Tongue (tissue), 2 donors: ENCODE results near the gene ERGIC2. TPM values are rescaled to one million over a fixed set of nuclear protein-coding genes. Genes with fewer than 3 reads are reported as not detected.
A peak's percentile ranks its signal among the peaks of the same experiment; 100 is the strongest.
"Not testable (repeated sequence)": the region's sequence is repeated elsewhere in the genome, so short reads cannot be mapped to it uniquely, and the experiment has no call there.

Experiments
- DNase-seq: peaks from one replicate; pipeline ENCODE4 v3.0.0-alpha.2; 2015
- total RNA-seq: library from RNA; depleted of rRNA; stranded (reverse); fragments of >200 nt; gene quantifications from one replicate; pipeline ENCODE4 v1.2.3, GENCODE V29; 2014

The ERGIC2 gene, protein sequence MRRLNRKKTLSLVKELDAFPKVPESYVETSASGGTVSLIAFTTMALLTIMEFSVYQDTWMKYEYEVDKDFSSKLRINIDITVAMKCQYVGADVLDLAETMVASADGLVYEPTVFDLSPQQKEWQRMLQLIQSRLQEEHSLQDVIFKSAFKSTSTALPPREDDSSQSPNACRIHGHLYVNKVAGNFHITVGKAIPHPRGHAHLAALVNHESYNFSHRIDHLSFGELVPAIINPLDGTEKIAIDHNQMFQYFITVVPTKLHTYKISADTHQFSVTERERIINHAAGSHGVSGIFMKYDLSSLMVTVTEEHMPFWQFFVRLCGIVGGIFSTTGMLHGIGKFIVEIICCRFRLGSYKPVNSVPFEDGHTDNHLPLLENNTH
- 61.1 TPM for total RNA-seq

DNA sequence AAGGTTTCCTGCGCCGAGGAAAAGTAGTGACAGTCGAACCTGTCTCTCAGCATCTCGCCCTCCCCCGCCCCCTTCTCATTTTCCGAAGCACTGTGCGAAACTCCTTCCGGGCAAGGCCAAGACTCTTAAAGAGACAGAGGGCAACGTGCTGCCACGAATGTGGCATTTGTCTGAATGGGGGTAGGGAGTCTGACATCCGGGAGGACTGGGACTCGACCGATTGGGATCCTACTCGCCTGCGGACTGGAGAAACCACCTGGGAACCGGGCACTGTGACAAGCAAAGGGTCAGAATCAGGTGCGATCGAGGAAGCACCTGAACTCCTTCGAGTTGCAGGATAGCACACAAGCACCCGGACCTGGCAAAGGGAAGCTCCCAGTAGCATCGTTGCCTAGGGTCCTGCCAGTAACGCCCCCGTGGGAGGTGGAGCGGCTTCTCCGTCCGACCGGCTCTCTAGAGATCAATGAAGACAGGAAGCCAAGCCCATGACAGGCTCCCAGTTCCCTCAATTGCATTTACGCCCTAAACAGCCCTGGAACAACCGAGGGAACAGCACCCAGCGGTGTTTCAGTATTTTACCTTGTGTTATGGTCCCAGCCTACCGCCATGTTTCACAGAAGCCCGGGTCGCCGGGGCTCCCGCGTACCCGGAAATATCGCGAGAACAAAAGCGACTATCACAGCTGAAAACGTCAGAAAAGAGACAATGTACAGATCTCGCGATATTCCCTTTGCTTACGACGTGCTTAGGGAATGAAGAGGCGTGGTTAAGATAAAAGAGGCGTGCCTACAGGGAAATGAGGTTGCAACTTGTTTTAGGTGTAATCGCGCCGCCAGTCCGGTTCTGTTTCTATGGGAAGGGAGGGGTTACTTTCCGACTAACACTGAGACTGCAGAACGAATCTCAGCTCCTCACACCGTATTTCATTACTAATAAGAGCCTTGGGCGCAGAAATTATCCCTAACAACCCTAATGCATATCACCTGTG, at the start of gene ERGIC2:
Gene ERGIC2 (minus strand): TSS at position 637 of the 988 bp plus-strand sequence. CDS start 9,539 bp downstream, outside the sequence.
- peak; percentile 99 for DNase-seq

DNA sequence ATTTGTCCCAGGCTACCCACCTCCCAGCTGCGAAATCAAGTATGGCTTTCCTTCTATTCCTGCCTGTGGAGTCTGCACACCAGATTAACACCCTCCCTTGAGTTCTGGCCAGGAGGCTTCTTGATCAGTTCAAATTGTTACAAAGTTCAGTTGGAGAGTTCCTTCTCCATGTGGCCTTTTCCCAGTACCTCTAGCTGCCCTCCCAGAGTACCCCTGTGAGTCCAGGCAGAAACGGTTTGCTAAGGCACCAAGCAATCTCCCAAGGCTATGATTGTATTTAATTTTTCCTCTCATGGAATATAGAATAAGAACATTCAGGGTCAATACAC, 49.7 kb upstream of the ERGIC2 start:
- no peak for DNase-seq

DNA sequence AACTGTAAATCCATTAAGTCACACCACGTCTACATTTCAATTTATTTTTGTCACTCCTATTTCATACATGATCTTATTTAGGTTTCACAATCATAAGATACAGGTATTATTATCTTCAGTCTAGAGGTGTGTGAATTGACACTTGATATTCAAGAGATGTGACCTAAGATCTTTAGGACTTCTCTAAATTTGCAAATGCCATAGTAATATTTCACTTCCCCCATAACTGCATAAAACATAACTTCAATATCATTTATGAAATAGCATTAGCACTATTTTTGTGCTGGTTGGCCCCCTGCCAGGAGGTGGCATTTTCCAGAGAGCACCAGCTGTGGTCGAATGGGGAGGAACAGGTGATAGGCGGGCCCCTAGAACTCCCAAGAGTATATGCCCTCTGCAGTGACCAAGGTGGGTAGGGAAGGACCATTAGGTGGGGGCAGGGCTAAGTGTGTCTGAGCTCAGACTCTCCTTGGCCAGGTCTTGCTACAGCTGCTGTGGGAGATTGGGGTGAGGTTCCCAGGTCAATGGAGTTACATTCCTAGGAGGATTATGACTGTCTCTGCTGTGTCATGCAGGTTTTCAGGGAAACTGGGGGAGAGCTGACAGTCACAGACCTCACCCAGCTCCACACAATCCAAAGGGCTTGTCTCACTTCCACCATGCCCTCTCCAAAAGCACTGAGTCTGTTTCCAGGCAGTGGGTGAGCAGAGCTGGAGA, 49.2 kb upstream of the ERGIC2 start:
- peak; percentile 12 for DNase-seq

DNA sequence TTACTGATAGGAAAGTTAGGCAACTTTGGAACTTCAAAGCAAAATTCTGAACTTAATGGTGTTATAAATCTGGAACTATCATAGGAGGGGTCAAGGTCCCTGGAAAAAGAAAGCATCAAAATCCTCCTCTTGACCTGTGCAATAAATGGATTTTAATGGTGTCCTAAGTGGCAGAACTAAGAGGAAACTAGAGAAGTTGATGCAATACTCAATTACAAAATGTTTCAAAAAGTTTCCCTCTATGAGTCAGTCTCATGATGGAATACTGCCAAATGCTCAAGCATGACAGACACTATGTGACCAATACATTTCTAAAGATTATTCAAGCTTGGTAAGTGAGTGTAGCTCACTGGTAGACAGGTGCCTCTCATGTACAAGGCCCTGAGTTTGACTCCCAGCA, 47.7 kb upstream of the ERGIC2 start:
- no peak for DNase-seq

DNA sequence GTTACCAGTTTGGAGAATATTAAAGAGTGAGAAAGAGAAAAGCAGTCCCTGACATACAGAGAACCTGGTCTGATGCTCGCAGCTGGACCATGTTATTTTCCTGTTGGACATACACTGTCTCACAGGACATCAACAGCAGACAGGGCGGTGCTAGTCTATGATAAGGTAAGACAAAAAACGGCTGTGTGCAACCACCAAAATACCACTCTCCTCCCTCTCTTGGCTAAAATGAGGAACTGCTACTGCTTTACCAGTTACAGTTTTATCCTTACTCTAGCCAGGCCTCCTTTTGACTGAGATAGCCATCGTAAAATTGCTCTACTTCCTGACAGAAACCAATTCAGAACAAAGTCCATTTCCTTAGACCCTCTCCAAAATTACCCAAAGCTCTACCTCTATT, 47.0 kb upstream of the ERGIC2 start:
- no peak for DNase-seq

DNA sequence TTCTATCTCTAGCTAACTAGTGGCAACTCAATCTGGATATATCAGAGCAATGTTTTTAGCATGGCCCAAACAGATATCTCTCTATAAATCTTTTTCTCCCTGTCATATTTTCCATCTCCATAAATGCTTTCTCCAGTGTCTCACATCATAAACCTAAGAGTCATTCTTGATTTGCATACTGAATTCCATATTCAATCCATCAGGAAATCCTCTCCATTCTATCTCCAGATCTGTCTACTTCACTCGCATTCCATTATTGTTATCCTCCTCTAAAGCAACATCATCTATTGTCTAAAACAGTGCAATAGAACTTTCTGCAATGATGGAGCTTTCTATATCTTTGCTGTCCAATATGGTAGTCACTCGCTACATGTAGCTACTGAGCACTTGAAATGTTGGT, 45.5 kb upstream of the ERGIC2 start:
- no peak for DNase-seq

DNA sequence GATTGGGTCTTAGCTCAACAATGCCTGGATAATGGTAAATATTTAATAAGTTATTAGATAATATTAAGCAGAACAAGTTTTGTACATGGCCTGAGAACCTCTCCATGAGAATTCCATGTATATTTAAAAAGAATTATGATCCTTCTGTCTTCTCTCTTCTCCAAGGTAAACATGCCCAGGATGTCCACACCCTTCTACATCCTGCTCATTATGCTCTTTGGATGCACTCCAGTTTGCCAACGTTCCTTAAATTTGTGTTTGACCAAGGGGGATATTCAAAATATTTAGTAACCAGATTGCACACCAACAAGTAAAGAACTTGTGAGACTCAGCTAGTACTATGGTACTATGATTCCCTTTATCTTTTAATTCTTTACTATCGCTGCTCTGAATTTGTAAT, 44.8 kb upstream of the ERGIC2 start:
- no peak for DNase-seq

DNA sequence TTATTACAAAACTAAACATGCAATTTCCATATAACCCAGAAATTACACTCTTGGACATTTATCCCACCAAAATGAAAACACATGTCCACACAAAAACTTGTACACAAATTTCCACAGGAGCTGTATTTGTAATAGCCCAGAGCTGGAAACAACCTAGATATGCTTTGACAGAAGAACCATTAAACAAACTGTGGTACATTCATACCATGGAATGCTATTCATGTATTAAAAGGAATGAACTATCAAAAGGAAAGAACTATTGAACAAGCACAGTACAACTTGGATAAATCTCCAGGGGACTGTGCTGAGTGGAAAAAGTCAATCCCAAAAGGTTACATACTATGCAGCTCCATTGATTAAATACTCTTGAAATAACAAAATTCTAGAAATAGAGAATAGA, 35.8 kb upstream of the ERGIC2 start:
- no peak for DNase-seq

DNA sequence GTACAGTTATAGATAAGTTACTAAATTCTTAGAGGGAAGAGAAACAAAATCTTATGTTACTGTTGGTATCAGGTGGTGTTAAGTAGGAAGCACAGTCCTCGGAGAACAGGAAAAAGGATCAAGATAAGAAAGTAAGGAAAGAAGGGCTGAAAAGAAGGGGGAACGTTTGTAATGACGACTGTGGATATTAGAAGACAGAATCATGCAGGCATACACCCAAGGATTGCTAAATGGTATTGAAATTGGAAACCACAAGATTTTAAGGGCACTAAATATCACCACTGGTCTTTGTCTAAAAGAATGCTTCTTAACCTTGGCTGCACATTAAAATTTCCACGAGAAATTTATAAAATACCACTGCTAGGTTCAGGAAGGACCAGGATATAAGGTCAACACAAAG, 34.1 kb upstream of the ERGIC2 start:
- DNase-seq, result no peak

DNA sequence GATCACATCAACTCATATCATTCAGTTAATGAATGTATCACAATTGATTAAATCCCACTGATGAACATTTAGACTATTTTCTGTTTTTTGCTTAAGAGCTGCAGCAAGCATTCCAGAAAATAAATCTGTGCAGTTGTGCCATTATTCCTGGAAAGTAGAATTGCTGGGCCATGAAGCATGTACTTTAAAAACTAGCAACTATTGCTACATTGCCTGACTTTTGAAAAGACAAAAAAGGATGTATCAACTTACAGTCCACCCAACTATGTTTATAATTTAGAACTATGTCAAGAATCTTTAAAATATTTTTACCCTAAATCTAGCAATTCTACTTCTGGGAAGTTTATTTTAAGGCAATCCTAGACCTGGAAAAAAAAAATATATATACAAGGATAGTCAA, 33.4 kb upstream of the ERGIC2 start:
- DNase-seq, result no peak

DNA sequence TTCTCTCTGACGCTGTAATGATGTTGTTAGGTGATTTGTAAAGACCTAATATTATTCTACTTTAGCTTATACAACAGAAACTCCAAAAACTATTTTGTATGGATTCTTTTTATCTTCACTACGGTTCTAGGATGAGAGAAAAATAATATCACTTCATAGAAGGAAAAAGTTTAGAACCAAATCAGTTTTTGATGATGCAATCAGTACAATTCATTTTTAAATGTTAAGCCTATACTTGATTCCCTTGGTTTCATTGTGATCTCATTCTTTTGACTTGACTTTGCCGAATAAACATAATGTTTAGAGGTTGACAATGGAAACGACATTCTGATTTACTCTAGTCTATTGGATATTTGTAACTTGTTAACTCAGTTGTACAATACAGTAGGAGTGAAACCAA, 24.6 kb upstream of the ERGIC2 start:
- no peak for DNase-seq

DNA sequence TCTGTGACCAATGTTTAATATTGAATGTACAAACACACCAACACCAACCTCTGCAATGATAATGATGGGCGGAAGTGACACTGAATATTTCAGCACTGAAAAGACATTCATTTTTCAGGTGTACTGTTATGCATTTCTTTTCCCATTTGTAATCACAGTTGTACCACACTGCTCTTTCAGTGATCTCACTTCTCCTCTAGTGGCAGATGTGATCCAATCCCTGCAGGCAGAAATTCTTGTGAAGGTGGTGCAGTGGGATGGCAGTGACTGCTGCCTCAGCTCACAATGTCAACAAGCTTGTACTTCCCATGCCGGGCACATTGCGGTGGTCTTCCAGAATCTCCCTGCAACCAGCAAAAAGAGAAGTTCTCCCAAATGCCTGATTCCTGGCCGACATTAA, 23.0 kb upstream of the ERGIC2 start:
- DNase-seq, result no peak

DNA sequence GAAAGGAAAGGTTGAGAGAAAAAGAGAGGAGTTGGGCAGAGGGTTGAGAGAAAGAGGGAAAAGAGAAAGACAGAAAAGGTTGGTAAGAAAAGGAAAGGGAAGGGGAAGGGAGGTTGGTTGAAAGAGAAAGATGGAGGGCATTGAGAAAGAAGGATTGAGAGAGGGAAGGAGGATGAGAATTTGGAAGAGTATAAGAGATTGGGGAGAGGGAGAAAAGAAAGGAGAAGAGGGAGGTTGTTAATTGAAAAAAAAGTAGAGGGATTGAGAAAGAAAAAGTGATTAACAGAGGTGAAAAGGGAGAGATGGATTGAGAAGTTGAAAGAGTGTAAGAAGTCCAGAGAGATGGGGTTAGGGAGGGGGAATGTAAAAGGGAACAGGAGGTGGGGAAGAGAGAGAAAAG, 21.5 kb upstream of the ERGIC2 start:
- no peak for DNase-seq

DNA sequence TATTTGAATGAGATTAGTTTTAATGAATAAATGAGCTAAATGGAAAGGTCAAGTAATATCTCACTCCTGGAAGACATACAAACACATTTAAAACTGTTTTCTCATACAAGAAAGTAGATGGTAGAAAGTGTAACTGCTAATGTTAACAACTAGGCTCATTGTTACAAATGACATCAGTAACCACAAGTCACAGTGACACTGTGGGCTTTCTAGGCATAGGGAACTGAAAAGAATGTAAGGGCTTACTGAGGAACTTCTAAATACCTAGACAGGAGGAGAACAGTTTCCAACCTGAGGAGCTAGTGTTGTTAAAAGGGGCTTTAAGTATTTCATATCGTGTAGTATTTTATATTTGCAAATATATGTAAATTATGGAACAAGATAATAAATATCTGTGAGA, 17.5 kb upstream of the ERGIC2 start:
- no peak for DNase-seq

DNA sequence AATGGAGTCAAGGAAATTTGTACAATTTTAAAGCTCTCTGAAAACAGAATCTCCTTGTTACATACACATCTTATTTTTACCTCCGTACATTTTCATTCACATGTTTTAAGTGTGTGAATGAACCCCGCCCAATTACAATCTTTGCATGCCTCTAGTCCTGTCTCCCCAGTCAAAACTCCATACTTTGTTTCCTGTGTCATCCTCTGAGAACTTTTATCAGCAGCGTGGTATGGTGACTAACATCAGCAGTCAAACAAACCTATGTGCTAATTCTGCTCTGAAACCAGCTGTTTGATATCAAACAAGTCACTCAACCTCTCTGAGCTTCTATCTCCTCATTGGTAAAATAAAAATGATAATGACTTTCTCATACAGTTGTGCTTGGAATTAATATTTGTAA, 15.8 kb upstream of the ERGIC2 start:
- DNase-seq, result no peak

DNA sequence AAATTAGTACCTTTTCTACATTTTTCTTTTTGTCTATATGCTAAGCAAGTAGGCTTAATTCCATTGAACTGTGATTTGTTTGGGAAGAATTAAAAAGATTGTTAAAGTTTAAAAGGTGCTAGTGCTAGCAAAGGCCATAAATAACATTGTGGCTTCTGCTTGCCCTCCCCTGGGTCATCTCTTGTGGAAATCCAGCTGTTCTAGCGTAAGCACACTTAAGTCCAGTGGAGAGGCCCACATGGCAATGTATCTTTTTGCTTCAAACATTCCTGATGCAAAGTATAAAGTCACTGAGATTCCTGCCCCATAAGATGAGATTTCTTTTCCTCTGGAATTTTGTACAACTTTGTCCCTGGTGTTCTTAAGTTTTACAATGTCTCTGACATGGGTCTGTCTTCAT, 14.4 kb upstream of the ERGIC2 start:
- DNase-seq, result no peak

DNA sequence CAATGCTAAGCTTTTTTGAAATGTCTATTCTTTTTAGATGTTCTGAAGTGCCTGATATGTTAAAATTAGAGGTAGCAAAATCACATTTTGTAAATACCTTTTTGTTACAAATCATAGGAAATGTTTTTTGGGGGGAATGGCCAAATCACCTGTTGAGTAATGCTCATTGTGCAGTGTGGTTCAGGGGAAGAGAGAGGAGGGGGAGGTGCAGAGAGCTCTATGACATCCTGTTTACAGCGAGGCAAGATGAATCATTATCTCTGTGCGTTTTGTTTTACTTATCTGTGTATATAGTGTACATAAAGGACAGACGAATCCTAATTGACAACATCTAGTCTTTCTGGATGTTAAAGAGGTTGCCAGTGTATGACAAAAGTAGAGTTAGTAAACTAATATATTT, 9.4 kb upstream of the ERGIC2 start:
- not testable (repeated sequence) for DNase-seq

DNA sequence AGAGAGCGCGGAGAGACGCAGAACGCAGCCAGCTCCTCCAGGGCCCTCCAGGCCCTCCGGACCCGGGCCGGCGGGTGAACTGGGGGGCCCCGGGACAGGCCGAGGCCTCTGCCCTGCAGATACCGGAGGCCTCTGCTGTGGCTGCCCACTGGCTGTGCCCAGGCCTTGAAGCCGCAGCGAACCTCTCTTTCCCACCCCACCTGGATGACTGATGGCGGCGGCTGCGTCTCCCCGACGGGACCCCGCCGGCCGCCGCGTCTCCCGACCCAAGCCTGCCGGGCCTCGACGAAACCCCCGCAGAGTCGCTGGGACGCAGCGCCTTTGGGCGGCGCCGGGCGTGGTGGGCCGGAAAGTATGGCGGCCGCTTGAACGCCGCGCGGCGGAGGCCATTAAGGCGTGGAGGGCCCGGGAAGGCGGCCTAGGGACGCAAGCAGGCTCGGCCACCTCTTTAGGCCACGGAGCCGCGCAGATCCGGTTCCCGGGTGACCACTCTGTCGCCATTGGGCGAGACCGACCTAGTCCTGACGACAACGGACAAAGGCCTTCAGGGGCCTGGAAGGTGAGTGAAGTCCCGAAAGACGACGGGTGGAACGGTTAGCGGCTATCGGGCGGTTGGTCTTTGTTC, 8.4 kb upstream of the ERGIC2 start:
- DNase-seq, result no peak

DNA sequence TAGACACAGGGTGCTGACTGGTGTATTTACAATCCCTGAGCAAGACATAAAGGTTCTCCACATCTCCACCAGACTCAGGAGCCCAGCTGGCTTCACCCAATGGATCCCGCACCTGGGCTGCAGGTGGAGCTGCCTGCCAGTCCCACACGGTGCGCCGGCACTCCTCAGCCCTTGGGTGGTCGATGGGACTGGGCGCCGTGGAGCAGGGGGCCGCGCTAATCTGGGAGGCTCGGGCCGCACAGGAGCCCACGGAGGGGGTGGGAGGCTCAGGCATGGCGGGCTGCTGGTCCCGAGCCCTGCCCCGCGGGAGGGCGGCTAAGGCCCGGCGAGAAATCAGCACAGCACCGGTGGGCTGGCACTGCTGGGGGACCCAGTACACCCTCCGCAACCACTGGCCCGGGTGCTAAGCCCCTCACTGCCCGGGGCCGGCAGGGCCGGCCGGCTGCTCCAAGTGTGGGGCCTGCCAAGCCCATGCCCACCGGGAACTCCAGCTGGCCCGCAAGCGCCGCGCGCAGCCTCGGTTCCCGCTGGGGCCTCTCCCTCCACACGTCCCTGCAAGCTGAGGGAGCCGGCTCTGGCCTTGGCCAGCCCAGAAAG, 5.2 kb upstream of the ERGIC2 start:
- DNase-seq, result not testable (repeated sequence)

DNA sequence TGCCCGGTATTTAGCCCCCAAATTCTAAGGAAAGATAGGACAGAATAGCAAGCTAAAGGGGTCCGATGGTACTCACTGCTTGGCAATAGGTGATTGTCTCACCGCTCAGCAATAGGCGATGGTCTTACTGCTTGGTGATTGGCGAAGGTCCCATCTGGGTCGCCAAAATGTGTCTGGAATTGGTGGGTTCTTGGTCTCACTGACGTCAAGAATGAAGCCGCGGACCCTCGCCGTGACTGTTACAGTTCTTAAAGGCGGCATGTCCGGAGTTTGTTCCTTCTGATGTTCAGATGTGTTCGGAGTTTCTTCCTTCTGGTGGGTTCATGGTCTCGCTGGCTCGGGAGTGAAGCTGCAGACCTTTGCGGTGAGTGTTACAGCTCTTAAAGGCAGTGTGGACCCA, 4.2 kb upstream of the ERGIC2 start:
- not testable (repeated sequence) for DNase-seq

DNA sequence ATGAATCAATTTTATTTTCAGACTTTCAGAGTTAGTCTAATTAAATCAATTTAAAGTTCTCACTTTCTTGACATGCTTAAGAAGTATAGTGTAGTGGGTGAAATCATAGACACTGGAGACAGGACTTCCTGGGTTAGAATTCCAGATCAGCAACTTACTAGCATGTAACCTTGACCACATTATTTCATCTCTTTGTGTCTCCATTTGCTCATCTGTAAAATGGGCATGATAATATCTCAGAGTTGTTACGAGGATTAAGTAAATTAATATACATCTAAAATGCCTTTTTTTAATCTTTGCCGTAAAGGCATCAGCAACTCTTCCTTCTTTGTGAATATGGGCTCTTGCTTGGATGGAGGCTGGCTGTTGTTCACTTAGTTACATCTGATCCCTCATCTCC, 1.3 kb upstream of the ERGIC2 start:
- DNase-seq, result no peak

DNA sequence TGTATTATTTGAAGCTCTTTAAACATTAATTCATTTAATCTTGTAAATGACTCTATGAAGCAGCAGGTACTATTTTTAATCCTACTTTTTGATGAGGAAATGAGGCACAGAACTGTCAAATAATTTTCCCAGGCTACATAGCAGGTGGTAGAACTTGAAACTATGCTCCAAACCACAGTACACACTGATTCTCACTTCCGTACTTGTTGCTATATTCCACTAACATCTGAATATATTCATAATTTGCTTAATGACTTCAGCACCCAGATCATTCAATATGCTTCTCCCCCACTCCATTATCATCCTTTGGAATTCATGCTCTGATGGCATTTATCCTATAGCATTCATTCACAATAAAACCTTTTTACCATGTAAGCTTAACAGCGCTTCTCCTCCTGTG, 4.9 kb downstream of the ERGIC2 start:
- no peak for DNase-seq
